Subcutaneous abdominal adipose tissue (tissue), 5 donors: ENCODE measurements around the gene ATG5.
A peak's percentile ranks its signal among the peaks of the same experiment; 100 is the strongest.

ENCODE experiments used
- H3K27ac ChIP-seq: one replicate; pipeline ENCODE4 v1.7.0; 2013; ENCODE audit warnings: low read depth, mild to moderate bottlenecking, inconsistent platforms, low read length, moderate library complexity
- H3K27me3 ChIP-seq, 5 donors: one replicate each; pipeline ENCODE4 v1.7.0; 2013; ENCODE audit warnings: low read length in 5 of 5, inconsistent platforms in 1 of 5; ENCODE audit not compliant: control insufficient read depth in 5 of 5, insufficient read depth in 4 of 5
- H3K36me3 ChIP-seq, 5 donors: one replicate each; pipeline ENCODE4 v1.7.0; 2013; ENCODE audit warnings: low read length in 5 of 5; ENCODE audit not compliant: control insufficient read depth in 5 of 5, insufficient read depth in 5 of 5
- H3K4me1 ChIP-seq, 5 donors: one replicate each; pipeline ENCODE4 v1.7.0; 2013; ENCODE audit warnings: low read length in 5 of 5, mild to moderate bottlenecking in 3 of 5, moderate library complexity in 1 of 5; ENCODE audit not compliant: control insufficient read depth in 5 of 5, insufficient read depth in 5 of 5
- H3K4me3 ChIP-seq, 5 donors: one replicate each; pipeline ENCODE4 v1.7.0; 2013; ENCODE audit warnings: low read length in 5 of 5, low read depth in 1 of 5
- H3K9ac ChIP-seq, 5 donors: one replicate each; pipeline ENCODE4 v1.7.0; 2013; ENCODE audit warnings: low read length in 5 of 5, mild to moderate bottlenecking in 4 of 5, moderate library complexity in 3 of 5
- H3K9me3 ChIP-seq, 5 donors: one replicate each; pipeline ENCODE4 v1.7.0; 2013; ENCODE audit warnings: low read length in 5 of 5; ENCODE audit not compliant: control insufficient read depth in 5 of 5
- donor health status: healthy.
- donor health status: healthy.
- donor health status: healthy.
- donor health status: healthy.
- donor health status: healthy.

Gene ATG5

DNA sequence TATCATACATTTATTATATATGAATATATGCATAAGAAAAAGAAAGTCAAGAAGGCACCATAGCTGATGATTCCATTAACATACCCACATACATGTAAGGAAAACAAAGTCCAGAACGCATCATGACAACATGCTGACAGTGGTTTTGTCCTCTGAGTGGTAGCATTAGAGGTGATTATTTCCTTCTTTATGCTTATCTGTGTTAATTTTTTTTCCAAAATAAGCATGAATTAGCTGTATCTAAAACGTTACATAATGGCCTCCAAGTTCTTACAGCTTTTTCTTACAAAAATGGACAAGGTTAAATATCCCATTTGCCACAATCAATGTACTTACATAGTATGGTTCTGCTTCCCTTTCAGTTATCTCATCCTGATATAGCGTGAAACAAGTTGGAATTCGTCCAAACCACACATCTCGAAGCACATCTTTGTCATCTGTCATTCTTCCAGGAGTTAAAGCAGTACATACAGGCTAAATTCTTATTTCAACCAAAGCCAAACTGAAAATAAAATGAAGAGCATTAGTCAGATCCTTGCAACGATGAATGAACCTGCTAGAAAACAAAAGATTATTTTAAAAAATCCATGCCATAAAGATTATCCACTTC lies 9.7 kb downstream of the ATG5 start:
- Histone ChIP-seq H3K9me3 (no peaks in the 10 kb centered on the region), H3K4me1 (peaks cover 0 to 3% (median 0%) of the 10 kb centered on the region in 5 donors), H3K9ac (no peak overlapping the region), H3K36me3 (peaks cover 11 to 24% (median 17%) of the 10 kb centered on the region in 5 donors), H3K27ac (no peak overlapping the region), H3K4me3 (no peak overlapping the region), H3K27me3 (no peaks in the 10 kb centered on the region)

DNA sequence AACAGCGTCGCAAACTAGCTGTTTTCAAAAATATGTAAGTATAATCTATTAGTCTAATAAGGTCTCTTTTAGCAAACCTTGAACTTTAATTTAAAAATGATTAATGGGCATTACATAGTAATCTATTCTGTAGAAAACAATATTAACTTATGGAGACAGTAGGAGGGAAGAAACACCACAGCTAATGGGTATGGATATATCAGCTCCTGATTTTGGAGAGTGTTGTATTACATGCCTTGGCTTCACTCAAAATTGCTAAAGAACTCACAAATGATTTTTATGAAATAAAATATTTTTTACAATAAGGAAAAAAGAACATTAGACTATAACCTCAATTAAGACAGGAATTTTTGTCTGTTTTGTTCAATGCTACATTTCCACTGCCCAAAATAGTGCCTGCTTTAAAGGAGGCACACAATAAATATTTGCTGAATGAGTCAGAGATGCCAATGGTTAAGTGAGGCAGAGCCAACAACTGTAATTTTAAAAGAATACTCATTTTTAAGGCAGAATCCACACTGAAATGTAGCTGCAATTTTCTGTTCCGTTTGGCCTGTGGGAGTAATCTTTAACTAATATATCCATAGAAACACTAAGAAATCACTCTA lies 15.7 kb downstream of the ATG5 start:
- peaks cover 4 to 18% (median 6%) of the 10 kb centered on the region in 5 donors for H3K36me3 ChIP-seq
- H3K4me3 ChIP-seq, result no peak overlapping the region
- H3K27me3 ChIP-seq, result no peaks in the 10 kb centered on the region
- no peaks in the 10 kb centered on the region for H3K9me3 ChIP-seq
- no peak overlapping the region for H3K27ac ChIP-seq
- H3K4me1 ChIP-seq, result peaks cover 0 to 3% (median 3%) of the 10 kb centered on the region in 5 donors
- H3K9ac ChIP-seq, result peak overlapping the region in 1 of 5 donors; percentile 8

DNA sequence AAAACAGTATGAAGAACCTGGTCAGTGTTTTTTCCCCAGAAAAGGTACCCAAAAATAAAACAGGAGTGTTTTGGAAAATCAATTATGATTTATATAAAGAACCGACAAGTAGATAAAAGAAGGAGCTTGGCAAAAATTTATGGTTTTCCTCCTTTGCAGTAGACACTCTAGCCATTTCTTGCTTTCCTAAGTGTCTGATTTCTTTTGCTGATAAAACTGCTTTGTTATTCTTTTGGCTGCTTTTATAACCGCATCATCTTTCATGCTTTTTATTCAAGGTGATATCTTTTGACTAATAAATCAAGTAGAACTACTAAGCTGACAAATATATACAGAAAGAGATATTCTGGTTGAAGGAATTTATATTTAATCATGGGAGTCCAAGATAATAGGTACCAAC lies 16.6 kb downstream of the ATG5 start:
- peaks cover 0 to 3% (median 3%) of the 10 kb centered on the region in 5 donors for H3K4me1 ChIP-seq
- no peaks in the 10 kb centered on the region for H3K27me3 ChIP-seq
- no peak overlapping the region for H3K27ac ChIP-seq
- H3K9me3 ChIP-seq, result no peaks in the 10 kb centered on the region
- no peak overlapping the region for H3K9ac ChIP-seq
- no peak overlapping the region for H3K4me3 ChIP-seq
- peaks cover 2 to 13% (median 4%) of the 10 kb centered on the region in 5 donors for H3K36me3 ChIP-seq

DNA sequence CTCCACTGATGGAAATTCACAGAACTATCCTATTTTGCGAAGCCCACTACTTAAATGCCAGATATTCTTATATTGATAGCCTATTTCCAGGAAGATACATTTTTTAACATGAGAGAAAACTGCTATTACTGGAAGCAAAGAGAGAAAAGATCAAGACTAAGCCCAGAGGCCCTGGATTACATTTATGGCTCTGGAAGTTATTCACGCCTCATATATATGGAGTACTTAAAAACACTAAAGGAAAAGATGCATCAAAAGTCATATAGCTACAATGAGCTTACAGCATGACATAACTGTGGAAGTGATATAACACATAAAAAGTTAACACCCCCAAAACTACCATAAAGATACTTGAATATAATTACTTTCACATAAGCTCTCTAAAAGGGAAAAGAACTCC lies 19.8 kb downstream of the ATG5 start:
- Histone ChIP-seq H3K9ac (no peak overlapping the region), H3K4me3 (no peak overlapping the region), H3K9me3 (no peaks in the 10 kb centered on the region), H3K4me1 (peaks cover 0 to 3% (median 0%) of the 10 kb centered on the region in 5 donors), H3K36me3 (no peaks in the 10 kb centered on the region), H3K27me3 (no peaks in the 10 kb centered on the region), H3K27ac (no peak overlapping the region)

DNA sequence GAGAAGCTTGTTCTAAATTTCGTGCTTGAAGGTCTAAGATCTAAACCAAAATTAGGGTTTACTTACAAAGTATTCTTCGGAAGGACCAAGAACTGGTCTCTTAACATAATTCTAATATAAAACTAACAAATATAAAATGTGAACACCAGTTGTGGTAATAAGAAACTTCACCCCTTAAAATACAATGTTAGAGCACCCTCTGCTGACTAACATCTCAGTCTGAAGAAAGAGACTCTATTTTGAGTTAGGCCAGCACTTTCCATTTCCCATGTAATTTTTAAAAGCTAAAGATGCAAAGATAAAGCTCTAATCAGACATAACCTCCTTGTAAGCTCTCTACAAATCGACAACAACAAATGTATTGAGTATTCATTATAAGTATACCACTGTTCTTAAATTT lies 24.6 kb downstream of the ATG5 start:
- Histone ChIP-seq H3K27me3 (no peaks in the 10 kb centered on the region), H3K9ac (no peak overlapping the region), H3K9me3 (no peaks in the 10 kb centered on the region), H3K4me1 (no peaks in the 10 kb centered on the region), H3K27ac (no peak overlapping the region), H3K36me3 (no peaks in the 10 kb centered on the region), H3K4me3 (no peak overlapping the region)

DNA sequence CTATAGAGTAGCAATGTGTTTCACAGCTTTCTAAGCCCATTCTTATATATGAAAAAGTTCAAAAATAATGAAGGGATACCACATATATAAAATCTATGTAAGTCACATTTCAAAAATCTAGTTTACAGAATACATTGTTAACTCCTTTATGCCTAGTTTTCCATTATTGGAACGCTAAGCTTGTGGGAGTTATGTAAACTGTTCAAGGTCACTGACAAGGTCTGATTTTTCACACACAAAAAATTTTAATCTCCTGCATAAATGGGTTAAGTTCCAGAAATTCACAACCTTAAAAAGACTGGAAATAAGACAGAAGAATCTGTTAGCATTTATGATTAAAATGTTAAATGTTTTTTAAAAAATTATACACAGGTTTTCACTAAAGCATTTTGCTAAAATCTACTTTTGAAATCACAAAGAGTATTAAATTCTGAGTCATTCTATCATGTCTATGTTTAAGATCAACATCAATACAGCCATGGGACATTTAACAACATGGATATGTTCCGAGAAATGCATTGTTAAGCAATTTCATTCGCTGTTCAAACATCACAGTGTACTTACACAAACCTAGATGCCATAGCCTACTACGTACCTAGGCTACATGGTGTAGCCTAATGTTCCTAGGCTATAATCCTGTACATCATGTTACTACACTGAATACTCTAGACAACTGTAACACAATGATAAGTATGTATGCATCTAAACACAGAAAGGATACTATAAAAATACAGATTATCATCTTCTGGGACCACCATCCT lies 25.4 kb downstream of the ATG5 start:
- Histone ChIP-seq H3K9ac (no peak overlapping the region), H3K4me1 (no peaks in the 10 kb centered on the region), H3K27ac (no peak overlapping the region), H3K27me3 (no peaks in the 10 kb centered on the region), H3K9me3 (no peaks in the 10 kb centered on the region), H3K36me3 (no peaks in the 10 kb centered on the region), H3K4me3 (no peak overlapping the region)

DNA sequence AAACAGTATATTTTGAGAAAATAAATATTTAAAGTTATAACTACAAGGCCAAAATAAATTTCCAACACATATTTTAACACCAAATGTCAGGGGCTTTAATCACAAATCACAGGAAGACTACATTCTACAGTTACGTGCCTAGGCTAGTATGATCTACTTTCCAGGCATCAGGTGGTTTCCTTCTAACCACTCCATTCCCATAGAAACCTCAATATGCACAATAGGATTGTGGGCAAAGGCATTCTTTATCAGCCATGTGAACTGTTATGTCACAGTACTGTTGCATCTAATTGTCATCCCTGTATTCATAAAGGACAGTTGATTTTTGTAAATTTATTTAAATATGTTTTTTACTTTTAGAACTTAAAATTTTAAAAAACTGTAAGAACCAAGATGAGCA lies 32.4 kb downstream of the ATG5 start:
- Histone ChIP-seq H3K4me1 (no peaks in the 10 kb centered on the region), H3K27ac (no peak overlapping the region), H3K36me3 (peaks cover 9 to 16% (median 15%) of the 10 kb centered on the region in 5 donors), H3K9ac (no peak overlapping the region), H3K27me3 (no peaks in the 10 kb centered on the region), H3K4me3 (no peak overlapping the region), H3K9me3 (peaks cover 0 to 6% (median 0%) of the 10 kb centered on the region in 5 donors)

DNA sequence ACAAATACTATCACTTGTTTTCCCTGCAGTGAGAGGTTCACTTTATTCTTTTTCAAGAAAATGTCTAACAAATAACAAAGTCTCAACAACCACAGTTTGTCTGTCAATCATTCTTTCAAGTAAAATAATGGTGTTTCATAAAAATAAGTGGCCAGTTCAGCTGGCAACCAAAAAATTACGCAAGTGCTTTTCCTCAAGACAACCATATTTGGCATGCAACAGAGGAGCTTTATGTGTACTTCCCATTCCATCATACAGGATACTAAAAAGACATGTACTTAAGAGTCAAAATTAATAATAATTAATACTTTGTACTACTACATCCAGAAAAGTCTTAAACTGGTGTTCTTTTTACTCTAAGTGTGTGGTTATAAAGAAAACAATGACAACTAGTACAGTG lies 34.6 kb downstream of the ATG5 start:
- Histone ChIP-seq H3K4me1 (no peaks in the 10 kb centered on the region), H3K4me3 (no peak overlapping the region), H3K27me3 (no peaks in the 10 kb centered on the region), H3K9ac (no peak overlapping the region), H3K36me3 (peaks cover 9 to 16% (median 15%) of the 10 kb centered on the region in 5 donors), H3K27ac (no peak overlapping the region), H3K9me3 (peaks cover 0 to 6% (median 0%) of the 10 kb centered on the region in 5 donors)

DNA sequence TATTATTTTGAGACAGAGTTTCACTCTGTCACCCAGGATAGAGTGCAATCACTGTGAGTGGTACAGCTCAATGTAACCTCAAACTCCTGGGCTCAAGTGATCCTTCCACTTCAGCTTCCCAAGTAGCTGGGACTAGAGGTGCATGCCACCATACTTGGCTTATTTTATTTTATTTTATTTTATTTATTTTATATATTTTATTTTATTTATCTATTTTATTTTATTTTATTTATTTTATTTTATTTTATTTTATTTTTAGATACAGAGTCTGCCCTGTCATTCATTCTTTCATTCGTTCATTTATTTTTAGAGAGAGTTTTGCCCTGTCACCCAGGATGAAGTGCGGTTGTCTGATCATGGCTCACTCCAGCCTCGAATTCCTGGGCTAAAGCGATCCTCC lies 35.5 kb downstream of the ATG5 start:
- H3K36me3 ChIP-seq, result peaks cover 9 to 16% (median 15%) of the 10 kb centered on the region in 5 donors
- H3K4me3 ChIP-seq, result no peak overlapping the region
- H3K9me3 ChIP-seq, result peaks cover 0 to 6% (median 0%) of the 10 kb centered on the region in 5 donors
- H3K27ac ChIP-seq, result no peak overlapping the region
- H3K9ac ChIP-seq, result no peak overlapping the region
- no peaks in the 10 kb centered on the region for H3K4me1 ChIP-seq
- no peaks in the 10 kb centered on the region for H3K27me3 ChIP-seq

DNA sequence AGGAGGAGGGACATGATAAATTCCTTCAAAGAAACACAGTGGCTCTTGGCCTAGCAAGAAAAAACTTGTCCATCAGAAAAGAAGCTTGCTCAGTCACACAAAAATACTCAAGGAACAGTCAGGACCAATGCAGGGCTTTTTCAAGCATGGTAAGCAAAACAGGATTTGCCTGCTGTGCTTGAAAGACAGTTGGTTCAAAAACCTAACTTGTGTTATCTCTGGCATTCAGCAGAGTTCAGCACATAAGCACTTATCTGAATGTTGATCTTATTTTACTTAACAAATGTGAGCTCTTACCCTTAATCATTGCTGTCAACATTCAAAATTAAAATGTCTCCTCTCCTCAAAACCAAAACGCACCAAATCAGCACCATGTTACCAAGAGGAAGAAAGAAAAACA lies 38.3 kb downstream of the ATG5 start:
- H3K4me3 ChIP-seq, result no peak overlapping the region
- H3K9me3 ChIP-seq, result peaks cover 0 to 6% (median 0%) of the 10 kb centered on the region in 5 donors
- peaks cover 9 to 14% (median 13%) of the 10 kb centered on the region in 5 donors for H3K36me3 ChIP-seq
- H3K27ac ChIP-seq, result no peak overlapping the region
- no peaks in the 10 kb centered on the region for H3K27me3 ChIP-seq
- no peaks in the 10 kb centered on the region for H3K4me1 ChIP-seq
- no peak overlapping the region for H3K9ac ChIP-seq
